ENCODE measurements around the gene HCFC1.

Gene HCFC1

GRCh38 chrX:153974003-153974725, 2.5 kb upstream of the HCFC1 start:
- FAIRE-seq (no peak), DNase-seq (ENCODE audit: low spot score) (no peak)

DNA sequence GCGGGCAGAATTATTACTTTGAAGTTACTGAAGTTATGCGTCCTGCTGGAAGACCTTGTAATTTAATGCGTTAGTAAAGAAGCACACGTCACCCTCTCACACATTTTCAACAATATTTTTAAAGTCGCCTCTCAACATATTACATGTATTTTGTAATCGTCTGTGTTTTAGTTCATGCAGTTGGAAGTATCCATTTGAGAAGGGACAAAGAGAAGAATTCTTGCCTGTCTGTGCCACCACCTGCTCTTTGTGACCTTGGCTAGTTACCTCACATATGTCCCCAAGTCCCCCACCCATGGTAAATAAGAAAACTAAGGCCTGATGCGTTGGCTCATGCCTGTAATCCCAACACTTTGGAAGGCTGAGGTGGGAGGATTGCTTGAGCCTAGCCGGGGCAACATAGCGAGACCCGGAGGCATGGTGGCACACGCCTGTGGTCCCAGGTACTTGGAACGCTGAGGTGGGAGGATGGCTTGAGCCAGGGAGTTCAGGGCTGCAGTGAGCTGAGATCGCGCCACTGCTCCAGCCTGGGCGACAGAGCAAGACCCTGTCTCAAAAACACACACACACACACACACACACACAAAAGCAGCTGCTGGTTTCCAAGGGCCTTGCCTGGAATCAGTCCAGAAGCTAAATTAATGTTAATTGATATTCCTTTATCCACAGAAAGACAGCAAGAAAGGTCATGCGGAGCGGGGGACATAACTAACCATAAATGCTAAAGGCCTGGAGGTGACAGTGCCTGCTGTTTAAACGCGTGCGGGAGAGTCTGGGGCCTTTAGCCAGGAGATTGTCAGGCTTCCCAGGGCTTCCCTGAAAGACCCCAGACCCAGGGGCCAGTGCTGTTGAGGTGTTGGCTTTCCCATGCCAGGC, 1.7 kb upstream of the HCFC1 start:
- FAIRE-seq (no peak), DNase-seq (ENCODE audit: low spot score) (no peak)

DNA sequence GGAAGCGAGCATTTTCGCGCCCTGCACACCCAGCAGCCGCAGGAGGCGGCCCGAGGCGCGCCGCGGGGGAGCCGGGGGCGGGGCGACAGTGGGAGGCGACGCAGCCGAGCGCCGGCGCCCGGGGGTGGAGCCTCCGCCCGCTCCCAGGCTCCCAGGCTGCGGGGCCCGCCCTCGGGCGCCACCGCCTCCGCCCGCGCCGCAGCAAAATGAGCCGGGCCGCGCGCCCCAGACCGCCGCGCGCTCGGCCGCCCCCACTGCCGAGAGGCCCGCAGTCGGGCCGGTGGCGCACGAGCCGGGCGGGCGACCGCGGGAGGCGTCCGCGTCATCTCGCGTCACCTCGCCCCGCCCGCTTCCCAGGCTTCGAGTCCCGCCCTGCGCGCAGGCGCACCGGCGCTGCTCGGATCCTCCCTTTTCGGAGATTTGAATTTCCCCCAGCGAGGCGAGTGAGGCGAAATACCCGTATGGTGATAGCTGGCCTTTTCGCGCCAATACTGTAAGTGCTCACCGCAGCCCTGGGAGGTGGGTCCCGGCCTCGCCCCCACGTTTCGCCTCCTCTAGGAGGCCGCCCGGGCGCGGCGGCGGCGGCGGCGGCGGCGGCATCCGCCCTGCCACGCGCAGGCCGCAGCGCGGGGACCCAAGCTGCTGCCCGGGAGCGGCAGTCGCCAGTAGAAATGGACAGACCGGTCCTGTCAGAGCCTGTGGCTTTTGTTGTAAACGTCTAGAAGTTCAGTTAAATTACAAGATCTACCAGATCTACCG, 929 bp upstream of the HCFC1 start, which contains the start of gene TMEM187:
TSS of gene TMEM187 (plus strand) at position 387 of the 759 bp plus-strand sequence. CDS start 9,309 bp downstream, outside the sequence.
- DNase-seq (ENCODE audit: low spot score) (peak; percentile 86), FAIRE-seq (no peak)

GRCh38 chrX:153971124-153971449, 531 bp downstream of the HCFC1 start:
- DNase-seq (ENCODE audit: low spot score) (peak; percentile 67), FAIRE-seq (peak; percentile 77)

- DNase-seq (ENCODE audit: low spot score) (peak; percentile 37), FAIRE-seq (no peak)
Measured at GRCh38 chrX:153970357-153971123, 1.1 kb downstream of the HCFC1 start.

DNA sequence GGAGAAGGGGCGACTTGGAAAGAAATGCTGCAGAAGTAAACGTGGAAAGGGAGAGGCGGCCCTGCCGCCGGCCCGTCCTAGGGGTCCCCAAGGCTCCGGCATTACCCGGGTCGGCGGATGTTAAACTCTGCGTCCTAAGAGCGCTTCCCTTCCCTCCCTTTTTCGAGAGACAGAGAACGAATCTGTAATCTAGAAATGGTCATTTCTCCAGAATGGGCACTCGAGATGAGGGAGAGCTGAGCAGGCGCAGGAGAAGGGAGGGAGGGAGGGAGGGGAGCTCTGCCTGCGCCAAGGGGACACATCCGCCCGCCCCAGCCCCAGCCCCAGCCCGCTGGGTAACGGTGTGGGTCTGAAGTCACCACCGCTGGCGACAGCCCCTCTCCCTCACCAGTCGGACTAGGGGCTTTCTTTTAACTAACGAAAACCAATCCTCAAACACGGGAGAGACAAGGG, 1.7 kb downstream of the HCFC1 start:
- no peak for DNase-seq (ENCODE audit: low spot score)
- no peak for FAIRE-seq

DNA sequence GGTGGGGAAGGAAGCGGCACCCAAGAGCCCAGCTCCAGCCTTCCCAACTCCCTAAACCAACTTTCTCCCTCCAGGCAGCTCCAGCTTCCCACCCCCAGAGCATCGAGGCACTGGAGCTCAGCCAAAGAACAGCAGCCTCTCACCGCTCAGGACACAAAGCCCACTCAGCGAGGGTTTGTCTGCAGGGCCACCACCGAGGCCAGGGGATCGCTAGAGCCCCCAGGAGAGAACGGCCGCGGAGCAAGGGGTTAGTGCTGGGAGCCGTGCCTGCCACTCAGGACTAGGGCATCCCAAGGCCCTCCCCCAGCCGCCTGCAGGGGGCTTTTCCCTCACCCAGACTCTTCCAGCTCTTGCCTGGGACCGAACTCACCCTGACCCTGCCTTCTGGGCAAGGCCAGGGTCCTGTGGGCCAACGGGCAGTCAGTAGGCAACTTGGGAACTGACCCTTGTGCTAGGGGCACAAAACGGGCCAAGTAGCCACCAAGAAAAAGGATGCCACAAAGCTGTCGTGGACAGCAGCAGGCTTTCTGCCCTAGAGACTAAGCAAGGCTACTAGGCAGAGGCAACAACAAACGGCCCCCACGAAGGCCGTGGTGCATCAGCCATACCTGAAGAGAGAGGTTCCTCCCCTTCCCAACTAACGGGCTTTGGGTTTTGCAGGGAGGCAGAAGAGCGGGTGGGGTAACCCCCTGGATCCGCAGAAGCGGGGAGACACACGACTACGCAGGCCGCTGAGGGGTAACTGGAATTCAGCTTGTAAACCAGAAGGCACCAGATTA, 2.3 kb downstream of the HCFC1 start:
- no peak for DNase-seq (ENCODE audit: low spot score)
- FAIRE-seq: no peak

DNA sequence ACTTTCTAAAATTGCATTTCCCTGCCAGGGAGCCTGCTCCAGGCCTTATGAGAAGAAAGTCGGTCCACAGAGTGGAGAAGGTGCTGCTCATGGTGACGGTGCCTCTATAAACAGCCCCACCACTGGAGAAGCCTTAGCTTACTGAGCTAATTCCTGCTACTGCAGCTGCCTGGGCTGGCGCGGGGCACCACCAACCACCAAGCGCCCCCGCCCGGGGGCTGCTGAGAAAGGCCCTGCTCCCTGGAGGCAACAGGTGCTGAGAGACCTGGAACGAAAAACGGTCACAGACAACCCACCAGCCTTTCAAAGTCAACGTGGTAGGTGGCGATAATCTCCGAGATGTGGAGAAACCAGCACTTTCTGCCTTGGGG, 2.9 kb downstream of the HCFC1 start:
- DNase-seq (ENCODE audit: low spot score) (no peak), FAIRE-seq (no peak)

DNA sequence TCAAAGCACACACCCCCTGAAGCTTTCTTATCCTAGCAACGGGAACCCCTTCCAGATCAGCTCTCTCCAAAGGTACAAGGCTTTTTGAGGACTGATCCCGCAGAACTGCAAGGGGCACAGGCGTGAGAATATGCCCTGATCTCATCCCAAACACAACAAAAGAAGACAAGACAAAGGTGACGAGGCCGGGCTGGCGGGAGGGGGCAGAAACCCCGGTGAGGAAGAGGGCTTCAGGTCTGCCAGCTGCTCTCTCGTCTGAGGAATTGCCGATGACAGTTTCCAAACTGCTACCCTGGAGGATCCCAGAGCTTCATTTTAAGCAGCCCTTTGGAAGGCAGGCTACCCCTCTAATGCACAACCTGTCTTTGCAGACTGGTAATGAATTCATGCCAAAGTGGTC, 3.4 kb downstream of the HCFC1 start:
- DNase-seq (ENCODE audit: low spot score): no peak
- FAIRE-seq: no peak

DNA sequence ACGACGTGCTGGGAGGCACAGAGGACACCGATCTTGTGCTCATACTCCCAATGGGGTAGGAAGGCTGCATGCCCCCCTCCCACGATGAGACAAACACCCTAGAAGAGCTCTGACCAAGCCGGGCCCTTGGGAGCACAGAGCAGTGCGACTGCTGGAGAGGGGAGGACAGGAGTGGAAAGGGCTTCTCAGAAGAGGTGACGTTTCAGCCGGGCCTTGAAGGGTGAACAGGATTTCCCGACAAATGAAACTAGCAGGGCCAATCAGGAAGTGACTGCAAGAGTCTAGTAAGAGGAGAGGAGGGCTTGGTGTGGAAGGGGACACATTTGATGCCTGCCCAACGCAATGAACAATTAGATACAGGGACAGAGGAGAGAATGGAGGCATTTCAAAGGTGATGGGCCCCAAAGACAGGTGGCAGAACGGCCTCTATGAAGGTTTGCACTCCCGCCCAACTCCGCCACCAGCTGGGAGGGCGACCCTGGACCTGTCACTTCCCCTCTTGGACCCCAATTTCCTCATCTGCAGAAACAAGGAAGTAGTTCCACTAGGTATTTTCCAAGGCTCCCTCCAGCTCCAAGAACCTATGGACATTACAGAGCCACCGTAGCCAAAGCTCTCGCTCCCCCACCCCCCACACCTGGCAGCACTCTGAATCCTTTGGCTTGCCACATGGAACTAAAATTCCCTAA, 3.9 kb downstream of the HCFC1 start:
- FAIRE-seq: no peak
- no peak for DNase-seq (ENCODE audit: low spot score)

- DNase-seq (ENCODE audit: low spot score): no peak
- no peak for FAIRE-seq
Measured at GRCh38 chrX:153966841-153967535, 4.6 kb downstream of the HCFC1 start.

DNA sequence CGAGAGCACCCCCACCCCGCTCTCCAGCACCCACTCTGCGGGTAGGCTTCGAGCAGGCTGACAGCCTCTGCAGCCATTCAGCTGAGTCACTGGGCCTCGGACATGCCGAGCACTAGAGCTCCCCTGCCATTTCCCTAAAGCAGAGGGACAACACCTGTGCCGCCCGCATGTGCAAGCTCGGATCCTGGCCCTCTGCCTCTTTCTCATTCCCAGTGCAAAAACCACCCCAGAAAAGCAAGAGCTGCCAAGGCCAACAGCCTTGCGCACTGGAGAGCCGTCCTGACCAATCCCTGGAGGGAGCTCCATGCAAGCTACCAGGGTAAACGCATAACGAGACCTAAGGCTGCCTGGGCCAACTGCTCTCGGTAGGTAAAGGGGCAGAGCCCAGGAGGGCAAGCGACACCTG, 5.3 kb downstream of the HCFC1 start:
- FAIRE-seq (no peak), DNase-seq (ENCODE audit: low spot score) (no peak)

- DNase-seq (ENCODE audit: low spot score): no peak
- no peak for FAIRE-seq
Measured at GRCh38 chrX:153965406-153965805, 6.2 kb downstream of the HCFC1 start.

GRCh38 chrX:153964105-153964504, 7.5 kb downstream of the HCFC1 start:
- FAIRE-seq: no peak
- DNase-seq (ENCODE audit: low spot score): no peak

GRCh38 chrX:153963546-153963945, 8.1 kb downstream of the HCFC1 start:
- DNase-seq (ENCODE audit: low spot score) (no peak), FAIRE-seq (no peak)

GRCh38 chrX:153961292-153961691, 10.3 kb downstream of the HCFC1 start:
- no peak for DNase-seq (ENCODE audit: low spot score)
- FAIRE-seq: no peak

- FAIRE-seq (no peak), DNase-seq (ENCODE audit: low spot score) (no peak)
Measured at GRCh38 chrX:153960786-153961185, 10.8 kb downstream of the HCFC1 start.

DNA sequence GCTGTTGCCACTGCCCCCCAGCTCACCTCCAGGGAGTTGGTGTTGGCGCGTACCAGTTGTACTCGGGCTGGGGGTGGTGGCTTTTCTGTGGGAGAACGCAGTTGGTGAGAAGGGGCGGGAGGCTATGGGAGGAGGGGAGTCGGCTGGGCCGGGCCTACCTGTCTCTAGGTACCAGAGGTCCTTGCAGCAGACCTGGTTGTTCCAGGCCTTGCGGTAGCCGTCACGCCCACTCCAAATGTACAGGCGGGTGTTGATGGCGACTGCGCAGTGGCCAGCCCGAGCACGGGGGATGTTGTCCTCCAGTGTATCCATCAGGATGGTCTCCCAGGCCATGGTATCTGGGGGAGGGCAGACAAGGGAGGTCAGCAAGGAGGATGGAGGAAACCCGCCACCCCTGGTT, 11.5 kb downstream of the HCFC1 start:
- DNase-seq (ENCODE audit: low spot score) (no peak), FAIRE-seq (no peak)

DNA sequence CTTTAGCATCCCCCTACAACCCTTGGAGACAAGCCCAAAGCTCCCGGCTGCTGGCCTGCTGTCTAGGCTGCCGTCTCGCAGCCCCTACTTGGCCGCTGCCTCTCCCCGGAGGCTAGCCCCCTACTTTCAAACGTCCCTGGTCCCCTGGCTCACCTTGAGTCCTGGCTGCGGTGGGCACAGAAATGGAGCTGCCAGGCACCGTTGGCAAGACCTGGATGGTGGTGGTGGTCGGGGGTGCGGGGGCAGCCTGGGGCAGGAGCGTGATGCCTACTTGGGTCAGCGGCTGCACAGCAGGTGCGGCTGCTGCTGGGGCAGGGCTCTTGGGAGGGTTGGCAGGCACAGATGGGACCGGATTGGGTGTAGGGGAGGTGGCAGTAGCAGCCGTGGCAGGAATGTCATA, 12.0 kb downstream of the HCFC1 start:
- DNase-seq (ENCODE audit: low spot score) (no peak), FAIRE-seq (no peak)

Measured in RCC 7860 (cell line).